Measurements from ENCODE around the gene PLXNC1.

DNA sequence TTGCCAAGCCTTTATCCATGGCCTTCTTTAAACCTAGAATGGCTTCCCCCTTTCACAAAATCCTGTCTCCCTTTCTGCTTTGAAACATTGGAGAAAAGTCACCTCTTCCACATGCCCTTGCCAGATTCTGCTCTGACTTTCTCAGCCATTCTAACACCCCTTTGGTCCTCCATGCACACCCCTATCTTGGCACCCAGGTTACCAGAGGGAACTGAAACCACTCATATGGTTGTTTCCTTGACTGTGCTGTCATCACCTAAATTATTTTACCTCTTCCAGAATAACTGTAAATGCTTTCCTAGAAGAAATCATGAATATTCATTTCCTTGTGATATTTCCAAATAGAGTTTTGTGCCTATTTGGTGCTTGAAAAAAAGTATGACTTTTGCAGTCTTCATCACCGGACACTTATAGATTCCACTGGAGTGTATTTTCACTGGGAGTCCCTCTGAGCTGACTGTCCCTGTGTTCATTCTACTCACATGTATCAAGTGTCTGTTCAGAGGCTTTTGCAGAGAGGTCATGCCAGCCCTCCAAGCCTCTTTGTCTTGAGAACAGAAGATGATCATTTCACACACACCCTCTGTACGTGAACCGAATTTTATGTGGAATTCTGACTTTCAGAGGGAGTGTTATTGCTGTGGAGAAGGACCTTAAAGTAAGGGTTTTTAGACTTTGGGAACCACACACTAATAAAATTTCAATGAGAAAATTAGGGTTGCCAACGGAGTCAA is 74.1 kb downstream of the PLXNC1 start:
- TF ChIP-seq, protein P1, sequence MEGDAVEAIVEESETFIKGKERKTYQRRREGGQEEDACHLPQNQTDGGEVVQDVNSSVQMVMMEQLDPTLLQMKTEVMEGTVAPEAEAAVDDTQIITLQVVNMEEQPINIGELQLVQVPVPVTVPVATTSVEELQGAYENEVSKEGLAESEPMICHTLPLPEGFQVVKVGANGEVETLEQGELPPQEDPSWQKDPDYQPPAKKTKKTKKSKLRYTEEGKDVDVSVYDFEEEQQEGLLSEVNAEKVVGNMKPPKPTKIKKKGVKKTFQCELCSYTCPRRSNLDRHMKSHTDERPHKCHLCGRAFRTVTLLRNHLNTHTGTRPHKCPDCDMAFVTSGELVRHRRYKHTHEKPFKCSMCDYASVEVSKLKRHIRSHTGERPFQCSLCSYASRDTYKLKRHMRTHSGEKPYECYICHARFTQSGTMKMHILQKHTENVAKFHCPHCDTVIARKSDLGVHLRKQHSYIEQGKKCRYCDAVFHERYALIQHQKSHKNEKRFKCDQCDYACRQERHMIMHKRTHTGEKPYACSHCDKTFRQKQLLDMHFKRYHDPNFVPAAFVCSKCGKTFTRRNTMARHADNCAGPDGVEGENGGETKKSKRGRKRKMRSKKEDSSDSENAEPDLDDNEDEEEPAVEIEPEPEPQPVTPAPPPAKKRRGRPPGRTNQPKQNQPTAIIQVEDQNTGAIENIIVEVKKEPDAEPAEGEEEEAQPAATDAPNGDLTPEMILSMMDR (IDR thresholded peaks at IDR 0.05) = no peak
- TF ChIP-seq POLR2A (IDR thresholded peaks at IDR 0.05) = no peak
